ENCODE results near the gene CFAP69.

DNA sequence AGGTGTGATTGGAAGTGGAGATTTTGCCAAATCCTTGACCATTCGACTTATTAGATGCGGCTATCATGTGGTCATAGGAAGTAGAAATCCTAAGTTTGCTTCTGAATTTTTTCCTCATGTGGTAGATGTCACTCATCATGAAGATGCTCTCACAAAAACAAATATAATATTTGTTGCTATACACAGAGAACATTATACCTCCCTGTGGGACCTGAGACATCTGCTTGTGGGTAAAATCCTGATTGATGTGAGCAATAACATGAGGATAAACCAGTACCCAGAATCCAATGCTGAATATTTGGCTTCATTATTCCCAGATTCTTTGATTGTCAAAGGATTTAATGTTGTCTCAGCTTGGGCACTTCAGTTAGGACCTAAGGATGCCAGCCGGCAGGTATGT, 19.8 kb upstream of the CFAP69 start:
- no peak for TF ChIP-seq EP300 (IDR thresholded peaks at IDR 0.05; ENCODE audit: borderline replicate concordance)
- no peak for TF ChIP-seq YY1 (IDR thresholded peaks at IDR 0.05; ENCODE audit: low read depth)
- no peak for TF ChIP-seq USF1 (IDR thresholded peaks at IDR 0.05)

Measured in Ishikawa (cell line).